SK-MEL-5 (cell line): ENCODE data around the gene ARHGEF40. TPM values are rescaled to one million over a fixed set of nuclear protein-coding genes. Genes with fewer than 3 reads are reported as not detected.

Experiments
- DNase-seq: peaks from one replicate; pipeline ENCODE4 v3.0.0-alpha.2; 2016; ENCODE audit warnings: low read depth, low spot score
- in situ Hi-C: cut with HindIII; loops from 2 replicates; pipeline ENCODE4 v1.10.0; 2016; ENCODE audit warnings: low sequenced_read_pairs, high pct_unique_total_duplicates, low pct_unique_long_range_greater_than_20kb
- total RNA-seq: library from RNA; depleted of rRNA; stranded (reverse); fragments of >200 nt; shearing (Covaris generic); gene quantifications from 2 replicates; pipeline ENCODE4 v1.2.3, GENCODE V29; 2014

Gene ARHGEF40
- total RNA-seq, 1 experiment from 2014 or later: 19.7 TPM

DNA sequence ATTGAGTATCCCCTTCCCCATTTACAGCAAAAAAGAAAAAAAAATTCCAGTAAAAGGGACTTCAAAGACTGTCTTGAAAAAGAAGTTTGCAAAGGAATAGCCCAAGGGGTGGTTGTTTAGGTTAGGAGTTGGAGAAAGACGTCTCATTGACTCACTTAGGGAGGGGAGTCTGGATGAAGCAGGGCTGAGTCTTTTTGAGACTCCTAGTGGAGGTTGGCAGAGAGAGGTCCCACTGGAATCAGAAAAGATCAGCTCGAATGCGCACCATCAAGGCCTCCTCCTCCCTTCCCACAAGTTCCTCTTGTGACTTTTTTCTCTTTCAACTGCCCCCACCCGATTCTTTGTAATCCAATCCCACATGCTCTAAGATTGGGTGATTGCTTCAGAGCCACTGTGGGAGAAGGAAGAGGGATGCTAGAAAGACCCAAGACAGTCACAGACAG is 1.9 kb downstream of the ARHGEF40 start:
- in situ Hi-C loops: no loop called here
- DNase-seq: peak; percentile 47

DNA sequence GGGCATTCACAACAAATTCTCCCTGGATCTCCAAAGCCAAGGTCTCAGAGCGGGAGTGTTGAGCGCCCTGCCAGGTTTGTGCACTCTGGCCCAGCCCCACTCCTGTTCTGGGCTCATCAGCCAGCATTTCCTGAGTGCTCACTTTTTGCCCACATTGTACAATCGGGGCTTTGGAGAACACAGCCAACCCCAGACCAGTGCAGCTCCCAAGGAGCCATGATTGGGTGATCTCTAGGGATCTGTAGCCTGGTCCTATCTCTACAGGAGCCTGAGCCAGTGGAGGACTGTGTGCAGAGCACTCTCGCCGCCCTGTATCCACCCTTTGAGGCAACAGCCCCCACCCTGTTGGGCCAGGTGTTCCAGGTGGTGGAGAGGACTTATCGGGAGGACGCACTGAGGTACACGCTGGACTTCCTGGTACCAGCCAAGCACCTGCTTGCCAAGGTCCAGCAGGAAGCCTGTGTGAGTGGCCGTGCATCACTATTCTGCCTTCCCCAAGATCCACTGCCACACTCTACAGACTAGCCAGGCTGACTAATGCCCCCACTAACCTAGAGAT is 2.8 kb downstream of the ARHGEF40 start:
- DNase-seq: no peak
- in situ Hi-C loops: no loop called here

DNA sequence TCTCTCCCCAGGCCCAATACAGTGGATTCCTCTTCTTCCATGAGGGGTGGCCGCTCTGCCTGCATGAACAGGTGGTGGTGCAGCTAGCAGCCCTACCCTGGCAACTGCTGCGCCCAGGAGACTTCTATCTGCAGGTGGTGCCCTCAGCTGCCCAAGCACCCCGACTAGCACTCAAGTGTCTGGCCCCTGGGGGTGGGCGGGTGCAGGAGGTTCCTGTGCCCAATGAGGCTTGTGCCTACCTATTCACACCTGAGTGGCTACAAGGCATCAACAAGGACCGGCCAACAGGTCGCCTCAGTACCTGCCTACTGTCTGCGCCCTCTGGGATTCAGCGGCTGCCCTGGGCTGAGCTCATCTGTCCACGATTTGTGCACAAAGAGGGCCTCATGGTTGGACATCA is 3.8 kb downstream of the ARHGEF40 start:
- in situ Hi-C loops: no loop called here
- DNase-seq: no peak

DNA sequence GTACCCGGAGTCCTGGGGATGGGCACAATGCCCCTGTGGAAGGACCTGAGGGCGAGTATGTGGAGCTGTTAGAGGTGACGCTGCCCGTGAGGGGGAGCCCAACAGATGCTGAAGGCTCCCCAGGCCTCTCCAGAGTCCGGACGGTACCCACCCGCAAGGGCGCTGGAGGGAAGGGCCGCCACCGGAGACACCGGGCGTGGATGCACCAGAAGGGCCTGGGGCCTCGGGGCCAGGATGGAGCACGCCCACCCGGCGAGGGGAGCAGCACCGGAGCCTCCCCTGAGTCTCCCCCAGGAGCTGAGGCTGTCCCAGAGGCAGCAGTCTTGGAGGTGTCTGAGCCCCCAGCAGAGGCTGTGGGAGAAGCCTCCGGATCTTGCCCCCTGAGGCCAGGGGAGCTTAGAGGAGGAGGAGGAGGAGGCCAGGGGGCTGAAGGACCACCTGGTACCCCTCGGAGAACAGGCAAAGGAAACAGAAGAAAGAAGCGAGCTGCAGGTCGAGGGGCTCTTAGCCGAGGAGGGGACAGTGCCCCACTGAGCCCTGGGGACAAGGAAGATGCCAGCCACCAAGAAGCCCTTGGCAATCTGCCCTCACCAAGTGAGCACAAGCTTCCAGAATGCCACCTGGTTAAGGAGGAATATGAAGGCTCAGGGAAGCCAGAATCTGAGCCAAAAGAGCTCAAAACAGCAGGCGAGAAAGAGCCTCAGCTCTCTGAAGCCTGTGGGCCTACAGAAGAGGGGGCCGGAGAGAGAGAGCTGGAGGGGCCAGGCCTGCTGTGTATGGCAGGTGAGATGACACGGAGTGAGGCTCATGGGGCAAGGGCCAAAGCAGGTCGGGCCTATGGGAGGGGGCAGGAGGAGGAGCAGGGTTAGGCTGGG is 4.5 kb downstream of the ARHGEF40 start:
- in situ Hi-C loops: no loop called here
- no peak for DNase-seq

DNA sequence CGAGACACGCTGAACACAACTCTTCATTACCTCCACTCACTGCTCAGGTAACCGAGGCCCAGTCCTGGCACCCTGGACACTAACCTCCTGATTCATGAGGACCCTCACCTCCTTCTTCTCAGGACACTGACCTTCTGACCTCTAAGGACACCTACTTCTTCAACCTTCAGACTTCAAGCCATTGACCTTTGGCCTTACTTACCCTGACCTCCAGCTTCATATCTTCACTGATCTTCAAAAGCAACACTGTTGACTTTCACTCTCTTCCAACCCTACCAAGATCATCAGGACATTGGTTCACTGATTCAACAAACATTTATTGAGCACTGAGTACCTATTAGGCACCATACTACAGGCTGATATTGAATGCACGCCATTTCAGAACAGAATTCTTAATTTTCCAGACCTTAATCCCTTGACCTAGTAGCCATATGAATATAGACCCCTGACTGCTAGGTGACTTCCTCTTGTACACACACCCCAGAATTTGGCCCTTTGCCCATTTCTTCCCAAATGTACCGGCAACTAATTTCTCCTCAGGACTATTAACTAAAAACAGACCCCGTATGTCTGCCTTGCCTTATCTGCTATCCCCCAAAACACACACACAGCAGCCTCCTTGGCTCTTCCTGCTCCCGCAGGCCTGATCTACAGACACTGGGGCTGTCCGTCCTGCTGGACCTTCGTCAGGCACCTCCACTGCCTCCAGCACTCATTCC is 5.8 kb downstream of the ARHGEF40 start:
- in situ Hi-C loops: no loop called here
- no peak for DNase-seq

DNA sequence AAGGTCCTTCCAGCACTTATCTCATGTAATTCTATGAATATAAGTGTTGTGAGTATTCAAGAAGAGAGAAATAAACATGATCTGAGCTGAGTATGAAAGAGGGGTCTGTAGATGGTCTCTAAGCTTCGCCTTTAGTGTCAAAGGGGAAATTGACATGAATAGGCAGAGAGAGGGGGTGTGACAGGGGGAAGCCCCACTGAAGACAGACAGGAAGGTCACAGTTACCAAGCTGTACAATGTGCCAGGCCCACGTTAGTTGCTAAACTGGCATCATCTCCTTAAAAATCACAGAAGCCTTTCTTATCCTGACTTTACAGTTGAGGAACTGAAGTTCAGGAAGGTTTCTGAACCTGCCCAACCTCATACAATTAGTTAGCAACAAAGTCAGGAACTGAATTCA is 7.6 kb downstream of the ARHGEF40 start:
- in situ Hi-C loops: no loop called here
- DNase-seq: no peak

DNA sequence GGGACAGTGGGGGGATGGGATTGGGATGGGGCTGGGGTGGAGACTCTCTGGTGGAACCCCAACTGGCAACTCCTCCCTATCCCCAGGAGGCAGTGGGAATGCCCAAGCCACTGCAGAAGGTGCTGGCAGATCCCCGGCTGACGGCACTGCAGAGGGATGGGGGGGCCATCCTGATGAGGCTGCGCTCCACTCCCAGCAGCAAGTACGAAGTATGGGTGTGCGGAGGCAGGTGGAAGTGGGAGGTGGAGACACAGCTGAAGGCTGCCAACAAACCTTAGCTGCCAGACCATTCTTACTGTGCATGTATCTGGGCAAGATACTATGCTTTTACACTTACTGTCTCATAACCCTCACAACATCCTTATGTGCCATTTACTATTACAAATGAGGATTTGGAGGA is 8.2 kb downstream of the ARHGEF40 start:
- in situ Hi-C loops: no loop called here
- no peak for DNase-seq

DNA sequence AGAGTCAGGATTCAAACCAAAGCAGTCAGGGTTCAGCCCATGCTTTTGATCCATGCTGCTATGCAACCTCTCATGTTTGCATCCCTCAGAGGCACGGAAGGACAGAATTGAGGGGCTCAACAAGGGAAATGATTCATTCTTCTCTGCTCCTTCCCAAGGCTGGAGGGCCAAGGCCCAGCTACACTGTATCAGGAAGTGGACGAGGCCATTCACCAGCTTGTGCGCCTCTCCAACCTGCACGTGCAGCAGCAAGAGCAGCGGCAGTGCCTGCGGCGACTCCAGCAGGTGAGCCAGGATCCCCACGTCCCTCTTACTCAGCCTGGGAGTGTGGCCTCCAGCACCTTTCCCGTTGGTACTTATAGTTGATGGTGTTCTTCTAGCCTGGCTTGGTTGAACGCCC is 8.6 kb downstream of the ARHGEF40 start:
- no peak for DNase-seq
- in situ Hi-C loops: no loop called here

DNA sequence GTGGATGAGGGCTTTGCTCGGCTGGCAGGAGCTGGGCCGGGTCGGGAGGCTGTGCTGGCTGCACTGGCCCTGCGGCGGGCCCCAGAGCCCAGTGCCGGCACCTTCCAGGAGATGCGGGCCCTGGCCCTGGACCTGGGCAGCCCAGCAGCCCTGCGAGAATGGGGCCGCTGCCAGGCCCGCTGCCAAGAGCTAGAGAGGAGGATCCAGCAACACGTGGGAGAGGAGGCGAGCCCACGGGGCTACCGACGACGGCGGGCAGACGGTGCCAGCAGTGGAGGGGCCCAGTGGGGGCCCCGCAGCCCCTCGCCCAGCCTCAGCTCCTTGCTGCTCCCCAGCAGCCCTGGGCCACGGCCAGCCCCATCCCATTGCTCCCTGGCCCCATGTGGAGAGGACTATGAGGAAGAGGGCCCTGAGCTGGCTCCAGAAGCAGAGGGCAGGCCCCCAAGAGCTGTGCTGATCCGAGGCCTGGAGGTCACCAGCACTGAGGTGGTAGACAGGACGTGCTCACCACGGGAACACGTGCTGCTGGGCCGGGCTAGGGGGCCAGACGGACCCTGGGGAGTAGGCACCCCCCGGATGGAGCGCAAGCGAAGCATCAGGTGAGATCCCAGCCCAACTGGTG is 11.5 kb downstream of the ARHGEF40 start:
- in situ Hi-C loops: no loop called here

DNA sequence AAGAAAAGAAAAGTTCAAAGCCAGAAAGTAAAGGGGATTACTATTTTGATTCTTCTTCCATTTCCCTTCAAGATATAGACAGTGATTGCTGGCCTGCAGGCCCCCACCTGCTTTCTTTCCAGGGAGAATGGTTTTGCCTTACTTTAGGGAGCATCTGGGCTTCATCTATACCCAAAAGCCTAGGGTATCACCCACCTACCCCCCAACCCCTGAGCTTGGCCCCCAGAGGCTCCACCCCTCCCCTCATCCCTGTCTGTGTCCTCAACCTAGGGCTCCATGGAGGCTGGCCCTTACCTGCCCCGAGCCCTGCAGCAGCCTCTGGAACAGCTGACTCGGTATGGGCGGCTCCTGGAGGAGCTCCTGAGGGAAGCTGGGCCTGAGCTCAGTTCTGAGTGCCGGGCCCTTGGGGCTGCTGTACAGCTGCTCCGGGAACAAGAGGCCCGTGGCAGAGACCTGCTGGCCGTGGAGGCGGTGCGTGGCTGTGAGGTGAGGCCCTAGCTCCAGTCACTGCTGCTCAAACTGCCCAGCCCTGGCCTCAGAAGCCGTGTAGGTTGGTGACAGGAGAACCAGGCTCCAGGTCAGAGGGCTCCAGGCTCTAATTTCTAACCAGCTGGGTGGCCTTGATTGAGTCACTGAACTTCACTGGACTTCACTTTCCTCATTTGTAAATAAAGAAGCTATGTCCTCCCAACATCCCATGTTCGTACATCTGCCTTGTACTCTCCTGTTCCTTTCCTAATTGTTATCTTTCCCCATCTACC is 13.6 kb downstream of the ARHGEF40 start:
- in situ Hi-C loops: no loop called here
- no peak for DNase-seq

More for the DNA sequence above, 11.5 kb downstream of the ARHGEF40 start:
- no peak for DNase-seq

DNA sequence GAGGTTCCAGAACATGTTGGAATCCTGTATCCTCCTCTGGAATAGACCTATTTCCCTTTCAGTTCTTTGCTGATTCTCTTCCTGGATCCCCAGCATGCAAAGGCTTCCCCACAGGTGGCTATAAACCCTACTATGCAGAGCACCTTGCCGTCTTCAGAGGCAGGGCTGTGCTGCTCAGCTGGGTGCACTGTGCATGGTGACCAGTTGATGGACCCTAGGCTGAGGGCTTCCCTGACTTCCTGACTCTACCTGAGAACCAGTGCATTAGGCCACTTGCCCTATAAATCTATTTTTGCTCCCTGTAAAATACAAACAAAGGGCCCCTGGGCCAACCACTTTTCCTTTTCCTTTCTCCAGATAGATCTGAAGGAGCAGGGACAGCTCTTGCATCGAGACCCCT is 14.3 kb downstream of the ARHGEF40 start:
- in situ Hi-C loops: no loop called here
- no peak for DNase-seq

DNA sequence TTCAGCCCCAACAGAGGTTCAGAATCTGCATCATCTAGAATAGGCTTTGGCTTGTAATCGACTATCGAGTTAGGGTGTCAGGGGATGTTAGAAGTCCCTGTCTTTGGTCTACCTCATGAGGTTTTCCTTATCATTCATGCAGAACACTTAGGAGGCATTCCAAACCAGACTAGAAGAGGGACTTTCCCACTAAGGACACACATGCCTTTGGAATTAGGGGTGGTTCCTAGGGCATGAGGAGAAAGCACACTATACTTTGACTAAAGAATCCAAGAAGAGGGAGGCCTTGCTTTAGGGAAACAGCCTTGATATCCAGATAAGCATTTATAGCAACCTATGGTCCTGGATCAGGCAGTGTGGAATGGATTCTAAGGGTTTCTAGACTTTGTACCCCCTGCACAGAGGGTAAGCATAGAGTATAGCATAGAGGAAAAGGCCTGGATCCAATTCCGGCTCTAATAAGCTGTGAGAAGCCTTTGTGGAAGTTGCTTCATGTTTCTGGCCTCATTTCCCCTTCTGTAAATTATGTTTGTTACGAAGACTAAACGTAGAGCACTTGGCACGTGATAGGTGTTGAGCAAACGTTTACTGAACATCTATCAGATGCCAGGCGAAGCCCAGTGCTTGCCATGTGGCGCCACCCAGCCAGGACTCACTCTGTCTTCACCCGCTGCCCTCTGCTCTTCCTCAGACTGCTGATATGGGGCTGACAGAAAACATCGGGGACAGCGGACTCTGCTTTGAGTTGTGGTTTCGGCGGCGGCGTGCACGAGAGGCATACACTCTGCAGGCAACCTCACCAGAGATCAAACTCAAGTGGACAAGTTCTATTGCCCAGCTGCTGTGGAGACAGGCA is 15.1 kb downstream of the ARHGEF40 start:
- in situ Hi-C loops: no loop called here
- DNase-seq: no peak

DNA sequence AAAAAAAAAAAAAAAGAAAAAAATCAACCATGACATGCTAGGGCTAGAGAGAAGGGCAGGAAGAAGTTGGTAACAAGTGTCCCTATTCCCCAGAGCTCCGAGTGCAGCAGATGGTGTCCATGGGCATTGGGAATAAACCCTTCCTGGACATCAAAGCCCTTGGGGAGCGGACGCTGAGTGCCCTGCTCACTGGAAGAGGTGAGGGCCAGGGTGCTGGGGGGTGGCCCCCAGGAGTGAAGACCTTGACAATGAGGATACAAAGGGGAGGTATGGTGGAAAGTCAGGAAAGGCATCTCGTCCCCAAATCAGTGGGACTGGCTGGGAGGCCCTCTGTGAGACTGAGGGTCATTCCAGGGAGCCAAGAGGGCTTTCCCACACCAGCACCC is 16.8 kb downstream of the ARHGEF40 start:
- DNase-seq: no peak
- in situ Hi-C loops: no loop called here

DNA sequence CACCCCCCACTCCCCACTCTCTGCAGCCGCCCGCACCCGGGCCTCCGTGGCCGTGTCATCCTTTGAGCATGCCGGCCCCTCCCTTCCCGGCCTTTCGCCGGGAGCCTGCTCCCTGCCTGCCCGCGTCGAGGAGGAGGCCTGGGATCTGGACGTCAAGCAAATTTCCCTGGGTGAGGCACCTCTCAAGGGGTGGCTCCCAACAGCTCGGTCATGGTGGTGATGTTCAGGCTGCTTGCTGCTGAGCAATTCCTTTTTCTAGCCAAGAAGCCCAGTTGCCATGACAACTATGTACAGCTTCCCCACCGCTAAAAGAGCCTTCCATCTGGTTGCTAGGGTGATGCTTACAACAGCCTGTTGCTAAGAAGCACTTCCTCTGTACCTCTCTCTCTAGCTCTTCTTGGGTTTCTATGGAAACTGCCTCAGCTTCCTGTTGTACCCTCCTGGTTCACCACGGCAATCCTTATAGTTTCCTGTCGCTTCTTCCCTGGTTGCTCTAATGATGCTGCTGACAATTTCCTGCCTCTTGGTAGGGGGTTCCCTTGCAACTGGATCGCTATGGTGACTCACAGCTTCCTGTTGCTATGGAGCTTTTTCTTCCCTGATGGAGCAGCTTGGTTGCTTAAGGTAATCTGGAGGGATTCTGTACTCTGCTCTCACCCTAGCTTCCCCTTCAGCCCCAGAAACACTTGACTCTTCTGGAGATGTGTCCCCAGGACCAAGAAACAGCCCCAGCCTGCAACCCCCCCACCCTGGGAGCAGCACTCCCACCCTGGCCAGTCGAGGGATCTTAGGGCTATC is 17.4 kb downstream of the ARHGEF40 start:
- no peak for DNase-seq
- in situ Hi-C loops: no loop called here

DNA sequence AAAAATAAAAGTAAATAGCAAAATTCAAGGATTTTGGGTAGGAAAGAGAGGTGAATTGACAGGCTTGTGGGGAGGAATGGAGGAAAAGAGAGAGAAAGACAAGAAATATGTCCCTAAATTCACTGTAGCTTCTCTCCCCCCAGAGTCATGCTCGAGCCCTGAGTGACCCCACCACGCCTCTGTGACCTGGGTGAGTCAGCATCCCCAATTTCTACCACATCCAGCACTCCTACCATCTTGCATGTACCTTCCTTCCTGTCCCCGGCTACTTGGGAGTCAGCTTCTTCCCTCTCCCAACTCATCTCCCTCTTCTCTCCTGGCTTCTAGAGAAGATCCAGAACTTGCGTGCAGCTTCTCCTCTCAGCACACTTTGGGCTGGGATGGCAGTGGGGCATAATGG is 18.6 kb downstream of the ARHGEF40 start:
- in situ Hi-C loops: no loop called here
- DNase-seq: no peak

DNA sequence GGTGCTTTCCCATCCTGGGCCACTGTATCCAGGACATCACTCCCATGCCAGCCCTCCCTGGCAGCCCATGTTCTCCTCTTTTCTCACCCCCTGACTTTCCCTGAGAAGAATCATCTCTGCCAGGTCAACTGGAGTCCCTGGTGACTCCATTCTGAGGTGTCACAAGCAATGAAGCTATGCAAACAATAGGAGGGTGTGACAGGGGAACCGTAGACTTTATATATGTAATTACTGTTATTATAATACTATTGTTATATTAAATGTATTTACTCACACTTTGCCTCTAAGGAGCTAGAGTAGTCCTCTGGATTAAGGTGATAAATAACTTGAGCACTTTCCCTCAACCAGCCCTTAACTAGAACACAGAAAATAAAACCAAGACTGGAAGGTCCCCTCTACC is 19.2 kb downstream of the ARHGEF40 start:
- in situ Hi-C loops: no loop called here
- DNase-seq: no peak
